ENCODE measurements around the gene NEK8. TPM values are rescaled to one million over a fixed set of nuclear protein-coding genes. Genes with fewer than 3 reads are reported as not detected.
"Not testable (repeated sequence)": the region's sequence is repeated elsewhere in the genome, so short reads cannot be mapped to it uniquely, and the experiment has no call there.

Gene NEK8
- total and polyA plus RNA-seq, 7 donors: 0.16 to 6.3 (median 1.6) TPM

DNA sequence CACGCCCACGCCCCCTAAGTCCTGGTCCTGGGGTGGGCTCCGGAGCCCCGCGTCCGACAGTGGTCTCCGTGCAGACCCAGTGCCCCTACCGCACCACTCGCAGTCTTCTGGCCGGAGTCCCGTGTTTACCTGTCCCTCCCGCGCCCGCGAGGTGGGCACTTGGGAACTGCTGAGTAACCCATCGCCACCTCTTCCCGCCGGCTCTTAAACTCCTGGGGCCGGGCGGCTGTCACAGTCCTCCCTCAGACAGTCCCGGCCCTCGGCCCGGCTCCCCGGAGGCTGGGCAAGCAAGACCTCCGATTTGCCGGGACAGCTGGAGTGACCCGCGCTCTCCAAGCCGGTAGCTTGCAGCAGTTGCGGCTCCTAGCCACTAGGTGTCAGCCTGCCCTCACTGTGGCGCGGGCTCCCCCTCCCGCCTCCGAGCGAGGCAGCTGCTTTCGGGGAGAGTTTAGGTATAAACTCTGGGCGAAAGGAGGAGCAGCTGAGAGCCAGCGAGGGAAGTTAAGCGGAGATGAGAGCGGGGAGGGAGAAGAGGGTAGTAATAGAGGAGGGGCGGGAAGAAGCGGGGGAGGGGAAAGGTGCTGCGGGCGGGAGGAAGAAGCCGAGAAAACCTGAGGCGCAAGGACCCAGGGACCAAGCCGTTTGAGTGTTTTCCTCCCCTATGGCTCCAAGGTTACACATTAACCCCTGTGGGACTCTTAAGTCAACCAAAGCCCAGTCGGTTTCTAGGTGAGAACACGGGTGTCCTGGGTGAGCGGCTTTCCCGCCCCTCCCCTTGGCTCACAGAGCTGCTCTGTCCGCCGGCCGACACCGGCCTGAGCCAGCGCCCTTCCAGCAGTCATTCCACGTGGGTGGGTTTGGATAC is 1.7 kb upstream of the NEK8 start:
- peak overlapping the region; percentile 51 to 83 (median 68) for H3K4me3 ChIP-seq
- intact Hi-C loops (cut with DNase I): loop anchor here (1.0 to 10.0 kb wide), 4 partner anchors 23 to 568 kb away; partner anchors contain the start of genes FLOT2 and NUFIP2
- peaks cover 0 to 8% (median 0%) of the 10 kb centered on the region in 3 donors for H3K27me3 ChIP-seq
- H3K36me3 ChIP-seq: peaks cover 17 to 30% (median 22%) of the 10 kb centered on the region in 4 donors
- WGBS, 2 donors: 0 to 1% methylated on average over 57 of the region's 57 CpGs
- no peaks in the 10 kb centered on the region for H3K9me3 ChIP-seq
- peak overlapping the region; percentile 88 to 97 (median 96) for H3K27ac ChIP-seq
- peak; percentile 96 for DNase-seq
- TF ChIP-seq POLR2AphosphoS5 (IDR thresholded peaks at IDR 0.05) (peak in 3 of 4 donors; percentile 18 to 58 (median 47)), EP300 (IDR thresholded peaks at IDR 0.05) (no peak), CTCF (IDR thresholded peaks at IDR 0.05) (peak; percentile 99 to 100 (median 100)), POLR2A (IDR thresholded peaks at IDR 0.05) (no peak)
- H3K4me1 ChIP-seq: peaks cover 0 to 43% (median 37%) of the 10 kb centered on the region in 4 donors

DNA sequence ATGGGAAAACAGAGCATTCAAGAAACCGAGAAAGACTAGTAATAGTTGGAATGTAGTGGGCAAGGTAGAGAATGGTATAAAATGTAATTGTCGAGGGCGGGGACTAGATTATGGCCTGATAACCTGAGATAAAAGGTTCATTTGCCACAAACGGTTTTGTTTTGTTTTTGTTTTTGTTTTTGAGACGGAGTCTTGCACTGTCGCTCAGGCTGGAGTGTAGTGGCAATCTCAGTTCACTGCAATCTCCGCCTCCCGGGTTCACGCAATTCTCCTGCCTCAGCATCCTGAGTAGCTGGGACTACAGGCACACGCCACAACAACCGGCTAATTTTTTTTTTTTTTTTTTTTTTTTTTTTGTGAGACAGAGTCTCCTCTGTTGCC is 1.4 kb downstream of the NEK8 start:
- H3K4me1 ChIP-seq: peaks cover 0 to 33% (median 28%) of the 10 kb centered on the region in 4 donors
- no peaks in the 10 kb centered on the region for H3K9me3 ChIP-seq
- no peak for TF ChIP-seq POLR2AphosphoS5 (IDR thresholded peaks at IDR 0.05)
- no peak for TF ChIP-seq EP300 (IDR thresholded peaks at IDR 0.05)
- TF ChIP-seq CTCF (IDR thresholded peaks at IDR 0.05): no peak
- TF ChIP-seq POLR2A (IDR thresholded peaks at IDR 0.05): no peak
- no peak overlapping the region for H3K4me3 ChIP-seq
- H3K36me3 ChIP-seq: no peaks in the 10 kb centered on the region
- intact Hi-C loops (cut with DNase I): loop anchor here (1.0 to 10.0 kb wide), 5 partner anchors 13 to 565 kb away; partner anchors contain the start of genes FLOT2, NUFIP2 and PHF12
- no peak overlapping the region for H3K27ac ChIP-seq
- 17 to 74% methylated on average over 11 of the region's 11 CpGs for WGBS, 2 donors
- DNase-seq: no peak
- H3K27me3 ChIP-seq: peaks cover 0 to 8% (median 0%) of the 10 kb centered on the region in 3 donors

DNA sequence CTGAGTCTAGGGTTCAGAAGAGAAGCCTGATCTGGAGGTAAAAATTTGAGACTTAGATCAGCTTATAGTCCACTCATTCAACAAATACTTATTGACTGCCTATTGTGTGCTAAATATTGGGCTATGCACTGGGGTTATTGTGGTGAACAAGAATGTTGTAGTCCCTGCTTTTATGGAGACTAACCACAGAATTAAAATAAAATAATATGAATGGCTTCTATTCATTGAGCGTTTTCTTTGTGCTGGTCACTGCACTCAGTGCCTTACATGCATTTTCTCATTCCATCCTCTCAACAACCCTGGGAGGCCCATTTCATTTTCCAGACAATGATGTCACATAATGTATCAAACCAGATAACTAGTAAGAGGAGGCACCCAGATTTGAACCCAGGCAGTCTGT is 4.8 kb downstream of the NEK8 start:
- H3K27ac ChIP-seq: no peak overlapping the region
- intact Hi-C loops (cut with DNase I): no loop called here
- no peaks in the 10 kb centered on the region for H3K9me3 ChIP-seq
- H3K27me3 ChIP-seq: no peaks in the 10 kb centered on the region
- no peak for DNase-seq
- H3K4me1 ChIP-seq: peaks cover 0 to 4% (median 0%) of the 10 kb centered on the region in 4 donors
- H3K36me3 ChIP-seq: no peaks in the 10 kb centered on the region
- H3K4me3 ChIP-seq: no peak overlapping the region
- WGBS, 2 donors: 88 to 92% methylated on average over 1 of the region's 1 CpG
- TF ChIP-seq POLR2A (IDR thresholded peaks at IDR 0.05) (no peak), CTCF (IDR thresholded peaks at IDR 0.05) (no peak), POLR2AphosphoS5 (IDR thresholded peaks at IDR 0.05) (no peak), EP300 (IDR thresholded peaks at IDR 0.05) (no peak)

DNA sequence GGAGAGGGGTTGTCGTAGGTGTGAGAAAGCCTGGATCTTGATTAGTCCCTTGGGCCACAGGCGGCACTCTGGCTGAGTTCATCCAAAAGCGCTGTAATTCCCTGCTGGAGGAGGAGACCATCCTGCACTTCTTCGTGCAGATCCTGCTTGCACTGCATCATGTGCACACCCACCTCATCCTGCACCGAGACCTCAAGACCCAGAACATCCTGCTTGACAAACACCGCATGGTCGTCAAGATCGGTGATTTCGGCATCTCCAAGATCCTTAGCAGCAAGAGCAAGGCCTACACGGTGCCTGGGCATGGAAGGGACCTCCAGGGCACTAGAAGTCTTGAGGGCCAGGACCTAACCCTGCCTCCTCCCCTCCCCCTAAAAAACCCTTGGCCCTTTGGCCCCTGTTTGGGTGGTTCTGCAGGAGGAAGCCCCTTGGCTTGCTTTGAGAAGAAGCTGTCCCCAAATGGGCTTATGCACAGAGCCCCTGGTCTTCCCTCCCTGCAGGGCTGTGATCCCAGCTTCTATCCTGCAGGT is 6.2 kb downstream of the NEK8 start:
- H3K36me3 ChIP-seq: no peaks in the 10 kb centered on the region
- no peaks in the 10 kb centered on the region for H3K27me3 ChIP-seq
- WGBS, 2 donors: 89 to 92% methylated on average over 10 of the region's 10 CpGs
- no peaks in the 10 kb centered on the region for H3K4me1 ChIP-seq
- no peak for TF ChIP-seq POLR2AphosphoS5 (IDR thresholded peaks at IDR 0.05)
- no peak overlapping the region for H3K27ac ChIP-seq
- no peak overlapping the region for H3K4me3 ChIP-seq
- intact Hi-C loops (cut with DNase I): no loop called here
- no peaks in the 10 kb centered on the region for H3K9me3 ChIP-seq
- DNase-seq: no peak

DNA sequence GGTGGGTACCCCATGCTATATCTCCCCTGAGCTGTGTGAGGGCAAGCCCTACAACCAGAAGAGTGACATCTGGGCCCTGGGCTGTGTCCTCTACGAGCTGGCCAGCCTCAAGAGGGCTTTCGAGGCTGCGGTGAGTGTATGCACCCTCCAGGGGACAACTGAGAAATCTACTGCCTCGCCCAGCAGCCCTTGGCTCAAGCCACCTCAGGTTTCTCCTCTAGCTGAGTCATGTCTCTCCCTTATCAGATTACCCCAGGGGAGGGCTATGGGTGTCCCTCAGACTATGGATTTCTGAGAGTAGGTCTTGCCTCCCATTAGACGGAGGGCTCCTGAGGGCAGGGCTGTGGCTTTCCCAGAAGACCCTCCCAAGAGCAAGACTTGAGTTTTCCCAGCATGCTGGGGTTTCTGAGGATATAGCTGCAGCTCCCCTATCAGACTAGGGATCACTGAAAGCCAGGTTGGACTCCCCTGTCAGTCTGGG is 6.7 kb downstream of the NEK8 start:
- 80 to 86% methylated on average over 5 of the region's 5 CpGs for WGBS, 2 donors

DNA sequence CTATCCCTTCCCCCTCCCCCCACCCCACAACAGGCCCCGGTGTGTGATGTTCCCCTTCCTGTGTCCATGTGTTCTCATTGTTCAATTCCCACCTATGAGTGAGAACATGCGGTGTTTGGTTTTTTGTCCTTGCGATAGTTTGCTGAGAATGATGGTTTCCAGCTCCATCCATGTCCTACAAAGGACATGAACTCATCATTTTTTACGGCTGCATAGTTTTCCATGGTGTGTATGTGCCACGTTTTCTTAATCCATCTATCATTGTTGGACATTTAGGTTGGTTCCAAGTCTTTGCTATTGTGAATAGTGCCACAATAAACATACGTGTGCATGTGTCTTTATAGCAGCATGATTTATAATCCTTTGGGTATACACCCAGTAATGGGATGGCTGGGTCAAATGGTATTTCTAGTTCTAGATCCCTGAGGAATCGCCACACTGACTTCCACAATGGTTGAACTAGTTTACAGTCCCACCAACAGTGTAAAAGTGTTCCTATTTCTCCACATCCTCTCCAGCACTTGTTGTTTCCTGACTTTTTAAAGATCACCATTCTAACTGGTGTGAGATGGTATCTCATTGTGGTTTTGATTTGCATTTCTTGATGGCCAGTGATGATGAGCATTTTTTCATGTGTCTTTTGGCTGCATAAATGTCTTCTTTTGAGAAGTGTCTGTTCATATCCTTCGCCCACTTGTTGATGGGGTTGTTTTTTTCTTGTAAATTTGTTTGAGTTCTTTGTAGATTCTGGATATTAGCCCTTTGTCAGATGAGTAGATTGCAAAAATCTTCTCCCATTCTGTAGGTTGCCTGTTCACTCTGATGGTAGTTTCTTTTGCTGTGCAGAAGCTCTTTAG is 7.6 kb downstream of the NEK8 start:
- DNase-seq; intact Hi-C loops (cut with DNase I): not testable (repeated sequence)
- WGBS, 2 donors: 92 to 95% methylated on average over 5 of the region's 8 CpGs

More for the DNA sequence above, 6.7 kb downstream of the NEK8 start:
- intact Hi-C loops (cut with DNase I): no loop called here
- H3K27ac ChIP-seq: no peak overlapping the region
- no peaks in the 10 kb centered on the region for H3K9me3 ChIP-seq
- TF ChIP-seq POLR2A (IDR thresholded peaks at IDR 0.05) (no peak), CTCF (IDR thresholded peaks at IDR 0.05) (no peak), EP300 (IDR thresholded peaks at IDR 0.05) (no peak), POLR2AphosphoS5 (IDR thresholded peaks at IDR 0.05) (no peak)
- no peak overlapping the region for H3K4me3 ChIP-seq
- no peaks in the 10 kb centered on the region for H3K4me1 ChIP-seq
- H3K36me3 ChIP-seq: no peaks in the 10 kb centered on the region
- no peak for DNase-seq
- no peaks in the 10 kb centered on the region for H3K27me3 ChIP-seq

More for the DNA sequence above, 7.6 kb downstream of the NEK8 start:
- not testable (repeated sequence) for H3K27me3 ChIP-seq, H3K9me3 ChIP-seq, H3K27ac ChIP-seq, H3K4me1 ChIP-seq, H3K36me3 ChIP-seq, H3K4me3 ChIP-seq
